22Rv1 (cell line): Measurements from ENCODE around the gene MYO1D.

Experiments used
- H3K27ac ChIP-seq: fragments of 450-650 bp; 2 replicates; pipeline ENCODE4 v1.5.1; 2017
- ZFX ChIP-seq: fragments of 450-650 bp; IDR thresholded peaks from 2 replicates; pipeline ENCODE4 v1.6.1; 2017; ENCODE audit warnings: antibody characterized with exemption, borderline replicate concordance
- TF ChIP-seq, protein P1 (sequence below): fragments of 450-650 bp; IDR thresholded peaks from 2 replicates; pipeline ENCODE4 v1.5.1; 2017; ENCODE audit warnings: mild to moderate bottlenecking

Gene MYO1D

DNA sequence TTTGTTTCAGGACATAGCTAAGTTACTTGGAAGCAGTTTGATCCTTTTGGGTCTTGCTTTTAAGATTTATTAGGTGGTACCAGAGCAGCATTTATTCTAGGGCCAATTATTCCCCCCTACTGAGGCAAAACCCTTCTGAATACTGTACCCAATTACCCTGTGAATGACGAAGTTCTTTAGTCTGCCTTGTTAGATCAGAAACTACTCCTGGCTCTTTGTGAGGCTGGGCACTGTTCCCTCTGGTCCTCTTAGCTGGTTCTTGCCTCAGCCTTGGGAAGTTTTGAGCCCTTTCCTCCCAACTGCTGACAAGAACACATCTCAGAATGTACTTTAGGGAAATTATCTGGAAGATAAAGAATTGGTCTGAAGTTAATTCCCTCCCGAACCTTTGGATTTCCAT is 274.5 kb downstream of the MYO1D start:
- H3K27ac ChIP-seq: no peak overlapping the region

DNA sequence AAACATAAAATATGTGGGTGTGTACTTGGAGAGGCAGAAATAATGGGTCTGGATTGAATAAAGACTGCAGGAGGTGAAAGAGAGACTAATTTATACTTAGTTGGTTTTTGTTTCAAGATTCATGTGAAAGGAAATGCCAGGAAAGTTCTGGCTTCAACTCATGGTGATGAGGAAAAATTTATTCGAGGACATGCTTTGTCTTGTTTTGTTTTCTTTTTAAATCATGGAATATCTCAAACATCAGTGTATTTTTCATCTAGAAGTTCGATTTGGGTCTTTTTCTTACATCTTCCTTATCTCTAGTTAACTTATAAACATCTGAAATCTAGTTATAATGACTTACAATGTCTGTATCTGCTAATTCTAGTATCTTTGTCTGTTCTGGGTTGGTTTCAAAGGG is 275.1 kb downstream of the MYO1D start:
- H3K27ac ChIP-seq: no peak overlapping the region
- TF ChIP-seq, protein P1, sequence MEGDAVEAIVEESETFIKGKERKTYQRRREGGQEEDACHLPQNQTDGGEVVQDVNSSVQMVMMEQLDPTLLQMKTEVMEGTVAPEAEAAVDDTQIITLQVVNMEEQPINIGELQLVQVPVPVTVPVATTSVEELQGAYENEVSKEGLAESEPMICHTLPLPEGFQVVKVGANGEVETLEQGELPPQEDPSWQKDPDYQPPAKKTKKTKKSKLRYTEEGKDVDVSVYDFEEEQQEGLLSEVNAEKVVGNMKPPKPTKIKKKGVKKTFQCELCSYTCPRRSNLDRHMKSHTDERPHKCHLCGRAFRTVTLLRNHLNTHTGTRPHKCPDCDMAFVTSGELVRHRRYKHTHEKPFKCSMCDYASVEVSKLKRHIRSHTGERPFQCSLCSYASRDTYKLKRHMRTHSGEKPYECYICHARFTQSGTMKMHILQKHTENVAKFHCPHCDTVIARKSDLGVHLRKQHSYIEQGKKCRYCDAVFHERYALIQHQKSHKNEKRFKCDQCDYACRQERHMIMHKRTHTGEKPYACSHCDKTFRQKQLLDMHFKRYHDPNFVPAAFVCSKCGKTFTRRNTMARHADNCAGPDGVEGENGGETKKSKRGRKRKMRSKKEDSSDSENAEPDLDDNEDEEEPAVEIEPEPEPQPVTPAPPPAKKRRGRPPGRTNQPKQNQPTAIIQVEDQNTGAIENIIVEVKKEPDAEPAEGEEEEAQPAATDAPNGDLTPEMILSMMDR: no peak
- no peak for TF ChIP-seq ZFX

More for the DNA sequence above, 274.5 kb downstream of the MYO1D start:
- TF ChIP-seq ZFX: no peak
- TF ChIP-seq, protein P1: no peak

DNA sequence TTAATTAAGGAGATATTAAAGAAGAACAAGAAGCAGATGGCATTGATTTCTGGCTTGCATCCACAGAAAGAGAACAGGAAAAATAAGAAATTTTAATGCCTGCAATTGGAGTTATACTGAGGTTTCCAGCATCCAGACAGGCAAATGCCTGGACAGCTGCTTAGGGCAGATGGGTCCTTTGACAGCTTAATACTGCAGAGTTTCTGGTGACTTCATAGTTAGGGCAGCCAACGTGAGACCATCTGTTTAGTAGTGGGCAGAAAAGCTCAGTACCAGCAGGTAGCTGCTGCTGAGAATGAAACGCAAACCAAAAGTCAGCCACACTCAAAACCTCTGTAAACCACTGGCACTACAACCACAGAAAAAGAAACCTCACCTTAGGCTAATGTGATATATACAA is 280.3 kb downstream of the MYO1D start:
- no peak overlapping the region for H3K27ac ChIP-seq
- TF ChIP-seq ZFX: no peak
- TF ChIP-seq, protein P1: no peak

DNA sequence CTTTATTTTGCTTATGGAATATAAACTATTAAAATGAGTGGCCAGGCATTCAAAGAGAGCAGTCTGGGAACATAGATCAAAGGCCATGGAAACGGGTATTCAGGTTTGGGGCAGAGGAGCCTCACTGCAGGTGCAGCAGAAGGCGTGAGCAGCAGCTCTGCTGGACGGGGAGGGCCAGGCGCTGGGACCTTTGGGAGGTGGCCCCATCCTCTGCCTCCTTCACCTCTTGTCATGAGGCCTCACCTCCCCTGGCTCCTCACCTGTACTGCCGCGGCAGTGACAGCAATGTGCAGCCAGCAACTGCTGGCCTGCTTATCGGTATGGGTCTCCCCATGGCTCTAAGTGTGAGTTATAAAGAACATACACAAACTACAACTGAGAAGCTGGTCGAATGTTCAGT is 280.7 kb downstream of the MYO1D start:
- TF ChIP-seq ZFX: no peak
- TF ChIP-seq, protein P1: no peak
- H3K27ac ChIP-seq: no peak overlapping the region

DNA sequence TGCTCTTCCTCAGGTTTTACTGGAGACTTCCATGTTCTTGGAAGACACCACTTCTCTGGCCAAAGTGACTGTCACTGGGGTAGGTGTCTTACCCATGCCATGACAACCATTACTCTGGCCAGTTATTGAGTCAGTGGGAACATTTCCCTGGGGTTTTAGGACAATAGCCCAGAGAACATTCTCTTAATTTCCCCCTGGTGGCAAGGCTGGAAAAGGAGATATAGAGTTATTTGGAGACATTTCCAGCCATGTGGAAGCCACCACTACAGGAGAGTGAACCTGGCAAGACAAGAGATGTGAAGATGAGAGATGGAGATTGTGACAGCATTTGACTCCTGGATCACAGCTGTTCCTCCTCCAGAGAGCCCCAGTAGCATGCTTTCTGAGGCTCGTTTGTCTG is 283.9 kb downstream of the MYO1D start:
- no peak for TF ChIP-seq ZFX
- TF ChIP-seq, protein P1: no peak
- H3K27ac ChIP-seq: no peak overlapping the region

DNA sequence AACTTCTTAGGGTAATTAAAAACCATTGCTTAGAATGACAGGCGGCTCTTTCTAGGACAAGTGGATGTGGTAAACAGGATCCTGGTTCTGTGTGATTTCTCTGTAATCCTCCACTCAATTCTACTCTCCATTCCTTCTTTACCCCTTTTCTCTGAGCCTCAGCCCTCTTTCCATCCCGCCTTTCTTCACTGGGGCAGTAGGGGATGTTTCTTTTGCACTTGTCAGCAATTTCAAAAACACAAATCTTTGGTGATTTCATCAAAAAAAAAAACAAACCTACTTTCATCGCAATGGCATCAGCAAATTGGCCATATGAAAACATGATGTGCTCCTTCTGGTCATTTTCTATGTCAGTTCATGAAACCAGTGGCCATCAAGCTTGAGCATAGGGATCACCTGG is 285.5 kb downstream of the MYO1D start:
- no peak overlapping the region for H3K27ac ChIP-seq
- TF ChIP-seq ZFX: no peak
- TF ChIP-seq, protein P1: no peak

DNA sequence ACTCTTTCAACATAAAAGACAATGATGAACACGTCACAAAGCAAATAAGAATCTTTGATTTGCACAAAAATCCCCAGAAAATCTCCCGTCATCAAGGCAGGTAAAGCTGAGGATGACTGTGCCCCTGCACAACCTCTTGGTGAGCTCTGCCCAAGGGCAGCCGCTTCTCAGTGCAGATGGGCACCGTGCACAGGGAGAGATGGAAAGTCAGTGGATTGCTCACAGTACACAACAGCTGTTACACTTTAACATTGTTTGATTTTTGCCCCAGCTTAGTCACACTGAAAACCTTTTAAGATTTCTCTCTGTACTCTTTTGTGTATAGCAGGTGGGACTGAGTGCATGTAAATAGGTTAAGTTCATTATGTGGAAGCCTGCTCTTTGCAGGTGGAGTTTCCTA is 285.9 kb downstream of the MYO1D start:
- H3K27ac ChIP-seq: no peak overlapping the region
- TF ChIP-seq, protein P1: no peak
- TF ChIP-seq ZFX: no peak
